IPS-NIHi7 (cell line): ENCODE measurements around the gene GOLGA7B.
A peak's percentile ranks its signal among the peaks of the same experiment; 100 is the strongest.

Source experiments
- DNase-seq: peaks from one replicate; pipeline ENCODE4 v3.0.0; 2012; ENCODE audit warnings: mixed read lengths; ENCODE audit errors: extremely low spot score

The GOLGA7B gene

DNA sequence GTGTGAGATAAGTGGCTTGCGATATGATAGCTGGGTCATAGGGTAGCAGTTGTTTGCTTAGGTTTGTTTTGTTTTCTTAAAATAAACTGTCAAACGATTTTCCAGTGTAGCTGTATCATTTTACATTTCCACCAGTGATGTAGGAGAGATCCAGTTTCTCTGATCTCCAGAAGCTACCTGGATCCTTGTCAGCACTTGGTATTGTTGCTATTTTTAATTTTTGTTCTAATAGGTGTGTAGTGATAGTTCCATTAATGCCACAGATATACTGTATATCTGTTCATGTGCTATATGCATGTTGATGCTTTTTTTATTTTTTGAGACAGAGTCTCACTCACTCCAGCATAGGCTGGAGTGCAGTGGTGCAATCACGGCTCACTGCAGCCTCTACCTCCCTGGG, 44.4 kb downstream of the GOLGA7B start:
- DNase-seq, result no peak

DNA sequence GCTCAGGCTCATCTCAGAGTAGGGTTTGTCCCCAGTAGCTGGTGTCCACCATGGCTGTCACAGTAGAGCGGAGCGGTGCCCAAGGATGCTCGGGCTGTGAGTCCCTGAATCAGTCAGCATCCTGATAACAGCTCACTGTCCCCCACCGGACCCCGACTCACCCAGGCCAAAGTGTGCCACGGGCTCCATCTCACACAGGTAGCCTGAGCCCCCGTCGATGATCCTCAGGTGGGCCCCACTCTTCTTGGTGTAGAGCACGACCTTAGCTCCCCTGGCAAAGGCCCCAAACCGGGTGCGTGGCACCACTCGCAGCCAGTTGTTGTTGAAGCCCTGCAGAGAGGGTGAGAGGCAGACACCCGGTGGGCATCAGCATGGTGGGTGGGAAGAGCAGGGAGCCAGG, 45.4 kb downstream of the GOLGA7B start:
- DNase-seq, result no peak

DNA sequence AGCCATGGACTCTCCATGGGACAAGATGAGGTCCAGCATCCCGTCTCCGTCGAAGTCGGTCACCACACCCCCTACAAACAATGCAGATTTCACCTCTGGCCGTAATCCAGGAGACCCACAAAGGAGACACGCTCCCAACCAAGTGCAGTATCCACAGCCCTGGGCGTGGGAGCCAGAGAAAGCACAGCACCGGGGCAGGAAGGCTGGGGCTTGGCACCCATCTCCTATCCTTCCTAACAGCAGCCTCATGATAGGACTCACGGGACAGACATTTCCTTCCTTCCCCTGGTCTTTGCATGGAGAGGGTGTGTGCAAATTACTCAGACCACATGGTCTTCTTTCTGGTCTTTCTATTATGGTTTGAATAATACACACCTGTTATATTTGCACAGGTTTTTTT, 46.3 kb downstream of the GOLGA7B start:
- DNase-seq, result no peak

DNA sequence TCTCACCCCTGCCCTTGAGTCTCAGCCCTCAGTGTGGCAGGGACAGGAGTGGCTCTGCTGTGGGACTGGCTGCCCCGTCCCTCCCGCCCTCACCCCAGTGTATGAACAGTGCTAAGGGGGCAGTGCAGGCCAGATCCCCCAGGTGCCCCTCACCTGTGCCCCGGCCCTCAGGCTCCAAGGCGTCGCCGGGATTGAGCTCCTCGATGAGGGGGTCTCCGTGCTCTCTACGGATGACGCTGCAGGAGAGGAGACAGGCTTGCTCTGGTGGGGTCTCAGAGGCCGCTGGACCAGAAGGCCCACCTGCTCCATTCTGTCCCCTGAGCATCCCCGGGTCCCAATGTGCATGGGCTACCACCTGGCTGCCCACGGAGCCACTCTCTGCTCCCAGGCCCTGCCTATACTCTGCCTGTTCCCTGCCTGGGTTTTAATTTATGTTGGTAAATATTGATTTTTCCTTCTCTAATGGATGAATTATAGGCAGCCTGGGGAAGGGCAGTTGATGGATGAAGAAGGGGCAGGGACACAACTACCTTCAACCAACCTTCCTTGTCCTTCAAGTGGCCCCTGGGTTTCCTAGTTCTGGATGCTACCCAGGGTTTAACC, 47.2 kb downstream of the GOLGA7B start:
- no peak for DNase-seq

DNA sequence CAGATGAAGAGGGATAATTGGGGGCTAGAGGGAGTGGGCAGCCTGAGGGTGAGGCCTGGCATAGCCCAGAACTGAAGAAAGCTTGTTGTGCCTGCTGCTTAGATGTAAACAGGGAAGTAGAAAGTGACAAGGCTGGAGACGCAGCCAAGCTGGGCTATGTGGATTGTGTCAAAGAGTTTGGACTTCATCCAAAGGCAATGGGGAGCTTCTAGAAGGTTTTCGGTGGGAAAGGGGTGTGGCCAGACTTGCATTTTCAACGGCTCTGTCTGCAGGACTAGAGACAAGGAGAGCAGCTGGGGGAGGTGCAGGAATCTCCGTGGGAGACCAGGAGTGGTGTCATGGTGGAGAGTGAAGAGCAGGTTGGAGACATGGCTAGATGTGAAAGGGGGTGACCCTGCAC, 48.8 kb downstream of the GOLGA7B start:
- DNase-seq, result no peak

DNA sequence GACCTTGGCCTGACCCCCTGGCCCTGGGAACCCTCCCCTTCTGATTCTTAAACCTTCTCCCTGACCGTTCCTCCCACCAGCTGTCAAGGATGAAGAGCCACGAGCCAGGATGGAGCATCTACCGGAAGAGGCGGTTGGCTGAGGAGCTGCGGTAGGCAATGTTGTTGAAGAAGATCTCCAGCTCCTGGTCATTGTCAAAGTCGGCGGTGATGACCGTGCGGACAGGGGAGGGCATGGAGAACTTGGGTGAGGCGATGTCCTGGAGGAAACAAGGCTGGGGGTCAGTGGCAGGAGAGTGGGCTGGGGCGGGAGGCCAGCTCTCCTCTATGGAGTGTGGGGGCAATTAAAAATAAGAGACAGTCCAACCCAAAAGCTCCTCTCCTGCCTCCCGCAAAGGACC, 51.7 kb downstream of the GOLGA7B start:
- DNase-seq, result no peak

DNA sequence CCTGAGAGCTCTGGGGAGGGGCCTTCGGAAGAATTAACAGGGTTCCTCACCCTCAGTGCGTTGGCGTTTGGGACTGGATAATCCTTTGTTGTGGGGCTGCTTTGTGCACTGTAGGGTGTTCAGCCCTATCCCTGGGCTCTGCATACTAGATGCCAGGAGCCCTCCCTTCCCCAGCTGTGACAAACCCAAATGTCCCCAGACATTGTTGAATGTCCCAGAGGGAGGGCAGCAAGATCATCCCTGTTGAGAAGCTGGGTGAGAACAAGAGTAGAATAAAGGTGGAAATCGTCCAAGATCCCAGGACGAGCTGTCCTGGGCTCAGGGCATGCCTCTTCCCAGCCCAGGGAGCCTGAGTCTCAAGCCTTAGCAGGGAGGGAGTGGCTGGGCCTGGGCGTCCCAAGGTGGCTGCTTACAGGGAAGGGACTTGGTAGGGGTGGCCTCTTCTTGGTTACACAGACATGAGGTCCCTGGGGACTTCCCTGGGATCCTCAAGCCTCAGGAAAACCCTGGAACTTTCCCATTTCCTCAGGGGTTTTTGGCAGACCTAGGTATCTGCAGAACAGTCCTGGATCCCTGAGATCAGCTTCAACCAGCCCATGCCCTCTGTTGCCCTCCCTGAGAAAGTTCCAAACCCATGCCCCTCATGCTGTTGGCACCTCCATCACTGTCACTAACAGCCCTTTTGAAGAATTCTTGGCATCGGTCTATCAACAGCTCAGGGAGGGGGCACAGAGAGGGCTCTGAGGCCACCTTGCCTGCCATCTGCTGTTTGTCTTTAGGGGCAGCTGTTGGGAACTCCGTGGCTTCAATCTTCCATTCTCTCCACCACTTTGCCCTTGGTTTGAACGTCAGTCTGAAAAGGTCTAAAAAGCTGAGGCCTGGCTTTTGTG, 53.7 kb downstream of the GOLGA7B start:
- no peak for DNase-seq

DNA sequence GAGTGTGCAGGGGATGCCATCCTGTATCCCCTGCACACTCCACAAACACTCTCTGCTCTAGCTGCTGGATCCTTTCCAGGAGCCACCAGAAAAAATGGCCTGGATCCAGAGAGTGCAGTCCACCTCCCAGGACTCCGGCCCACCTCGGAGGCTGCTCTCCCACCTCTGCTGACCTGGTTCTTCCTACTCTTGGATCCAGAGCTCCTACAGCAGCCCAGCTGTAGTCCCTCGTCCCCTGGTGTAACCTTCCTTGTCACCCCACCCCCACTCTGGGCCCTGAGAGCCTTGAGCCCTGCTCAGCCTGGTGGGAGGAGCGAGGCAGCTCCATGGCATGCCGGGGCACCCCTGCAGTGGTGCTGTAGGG, 54.4 kb downstream of the GOLGA7B start:
- no peak for DNase-seq

DNA sequence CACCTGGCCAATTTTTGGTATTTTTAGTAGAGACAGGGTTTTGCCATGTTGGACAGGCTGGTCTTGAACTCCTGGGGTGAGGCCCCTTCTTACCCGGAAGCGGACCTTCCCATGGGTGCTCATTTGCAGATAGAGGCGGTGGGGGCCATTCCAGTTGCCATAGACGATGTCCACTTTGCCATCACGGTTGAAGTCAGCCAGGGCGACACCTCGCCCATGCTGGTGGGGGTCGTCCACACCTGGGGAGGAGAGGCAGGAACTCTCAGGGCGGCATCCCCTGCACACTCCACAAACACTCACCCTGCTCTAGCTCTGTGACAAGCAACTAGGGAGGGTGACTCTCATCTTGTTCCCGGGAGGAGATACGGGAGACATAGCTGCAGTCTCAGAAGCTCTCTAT, 54.9 kb downstream of the GOLGA7B start:
- DNase-seq, result no peak

DNA sequence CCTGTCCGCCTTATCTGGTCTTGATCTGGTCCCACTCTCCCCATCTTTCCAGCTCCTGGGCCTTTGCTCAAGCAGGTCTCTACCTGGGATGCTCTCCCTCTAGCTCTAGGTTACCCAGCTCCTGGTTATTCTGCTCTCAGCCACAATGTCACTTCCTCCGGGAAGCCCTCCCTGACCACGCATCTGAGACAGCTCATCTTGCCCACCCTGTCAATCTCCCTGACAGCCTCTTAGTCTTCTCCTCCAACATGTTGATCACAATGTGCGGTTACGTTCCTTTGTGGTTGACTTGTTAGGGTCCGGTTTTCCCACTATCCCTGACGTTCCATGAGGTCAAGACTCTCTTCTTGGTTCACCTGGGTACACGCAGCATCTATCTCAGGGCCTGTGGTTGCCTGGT, 55.6 kb downstream of the GOLGA7B start:
- DNase-seq, result no peak

DNA sequence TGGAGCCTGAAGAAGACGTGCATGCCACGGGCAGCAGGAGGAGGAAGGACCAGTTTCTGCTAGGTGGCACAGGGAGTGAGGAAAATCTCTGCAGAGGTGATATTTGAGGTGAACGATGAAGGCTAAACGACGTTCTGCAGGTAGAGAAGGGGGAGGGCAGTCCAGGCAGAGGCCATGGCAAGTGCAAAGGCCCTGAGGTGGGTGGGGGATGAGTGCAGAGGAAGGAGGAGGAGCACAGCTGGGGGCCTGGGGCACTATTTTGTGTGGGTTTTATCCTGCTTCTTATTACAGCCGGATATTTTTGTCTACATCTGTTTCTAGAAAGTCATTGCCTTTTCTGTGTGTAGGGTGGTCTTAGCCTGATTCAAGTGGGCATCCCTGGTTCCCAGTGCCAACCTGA, 57.6 kb downstream of the GOLGA7B start:
- DNase-seq, result no peak

DNA sequence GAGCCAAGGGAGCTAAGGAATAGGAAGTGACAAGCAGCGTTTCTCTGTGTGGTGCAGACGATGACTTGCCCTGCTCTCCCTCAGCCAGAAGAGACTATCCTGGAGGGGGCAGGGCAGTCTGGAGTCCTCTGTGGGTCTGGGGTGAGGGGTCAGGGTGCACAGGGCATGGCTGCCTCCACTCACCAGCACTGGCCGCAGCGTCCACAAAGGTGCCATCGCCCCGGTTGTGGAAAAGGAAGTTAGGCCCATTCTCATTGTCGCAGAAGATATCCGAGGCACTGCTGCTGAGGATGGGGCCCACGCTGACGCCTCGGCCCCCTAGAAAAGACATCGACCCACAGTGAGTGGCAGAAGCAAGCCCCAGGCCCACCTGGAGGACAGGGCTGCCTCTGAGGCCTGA, 58.2 kb downstream of the GOLGA7B start:
- no peak for DNase-seq

DNA sequence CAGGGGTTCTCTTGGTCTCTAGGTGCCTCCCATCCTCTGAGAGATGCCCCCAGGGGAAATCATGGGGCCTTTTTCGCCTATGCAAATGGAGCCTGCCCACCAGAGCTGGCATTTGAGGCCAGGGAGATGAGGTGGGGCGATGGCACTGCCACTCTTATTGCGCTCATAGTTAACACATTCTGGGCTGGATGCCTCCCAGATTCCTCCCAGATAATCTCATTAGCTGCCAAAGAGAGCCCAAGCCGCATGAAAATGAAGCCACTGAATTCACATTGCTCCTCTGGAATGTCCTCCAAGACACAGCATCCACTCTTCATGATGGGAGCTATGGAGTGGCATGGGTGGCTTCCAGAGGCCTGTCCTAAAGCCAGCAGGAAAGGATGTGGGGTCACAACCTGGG, 61.0 kb downstream of the GOLGA7B start:
- DNase-seq, result no peak

DNA sequence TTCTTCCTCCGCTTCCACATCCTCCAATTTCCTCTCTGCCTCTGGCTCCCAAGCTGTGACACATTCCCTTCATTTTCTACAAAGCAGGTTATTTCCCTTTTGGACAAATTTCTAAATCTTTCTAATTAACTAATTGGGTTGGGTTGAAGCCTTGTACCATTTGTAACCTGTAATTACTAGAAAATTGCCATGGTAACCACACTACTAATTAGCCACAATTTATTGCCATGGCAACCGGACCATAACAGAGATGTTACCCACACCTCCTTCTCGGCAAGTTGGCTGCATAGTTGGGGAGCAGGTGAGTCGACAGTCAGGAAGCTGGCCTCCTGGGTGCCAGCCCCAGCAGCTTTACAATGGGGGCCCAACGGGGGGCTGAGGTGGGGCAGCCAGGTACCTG, 61.6 kb downstream of the GOLGA7B start:
- no peak for DNase-seq

DNA sequence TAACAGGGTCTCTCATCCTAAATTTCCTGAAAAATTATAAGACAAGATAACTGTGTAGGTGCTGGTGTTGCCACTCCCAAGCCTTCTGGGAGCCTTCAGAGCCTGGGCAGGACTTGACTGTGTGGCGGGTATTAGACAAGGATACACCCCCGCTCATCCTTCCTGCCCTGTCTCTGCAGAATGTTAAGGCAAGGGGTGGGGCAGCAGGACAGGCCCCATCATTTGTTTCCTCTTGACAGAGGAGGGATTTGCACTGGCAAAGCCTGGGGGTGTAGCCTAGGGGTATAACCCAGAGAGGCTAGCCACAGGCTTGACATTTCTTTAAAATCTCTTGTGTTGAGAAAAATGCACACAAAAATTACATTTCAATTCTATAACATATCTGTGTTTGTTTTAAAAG, 63.5 kb downstream of the GOLGA7B start:
- DNase-seq, result no peak

DNA sequence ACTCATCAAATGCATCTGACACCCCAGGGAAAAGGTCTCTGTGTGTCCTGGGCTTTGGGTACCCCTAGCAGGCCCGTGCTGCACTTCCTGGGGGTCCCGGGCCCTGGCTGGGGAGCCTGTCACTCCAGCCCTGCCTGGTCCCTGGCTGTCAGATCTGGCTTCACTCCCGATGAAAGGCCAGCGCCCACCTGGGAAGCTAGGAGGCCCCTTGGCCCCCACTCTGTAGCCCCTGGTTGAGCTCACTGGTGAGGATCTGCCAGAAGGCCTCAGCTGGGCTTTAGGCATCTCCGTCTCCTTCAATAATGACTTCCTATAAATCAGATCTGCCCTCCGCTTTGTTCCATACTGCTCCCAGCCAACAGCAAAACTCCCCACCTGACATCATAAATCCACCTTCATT, 64.0 kb downstream of the GOLGA7B start:
- DNase-seq, result no peak

DNA sequence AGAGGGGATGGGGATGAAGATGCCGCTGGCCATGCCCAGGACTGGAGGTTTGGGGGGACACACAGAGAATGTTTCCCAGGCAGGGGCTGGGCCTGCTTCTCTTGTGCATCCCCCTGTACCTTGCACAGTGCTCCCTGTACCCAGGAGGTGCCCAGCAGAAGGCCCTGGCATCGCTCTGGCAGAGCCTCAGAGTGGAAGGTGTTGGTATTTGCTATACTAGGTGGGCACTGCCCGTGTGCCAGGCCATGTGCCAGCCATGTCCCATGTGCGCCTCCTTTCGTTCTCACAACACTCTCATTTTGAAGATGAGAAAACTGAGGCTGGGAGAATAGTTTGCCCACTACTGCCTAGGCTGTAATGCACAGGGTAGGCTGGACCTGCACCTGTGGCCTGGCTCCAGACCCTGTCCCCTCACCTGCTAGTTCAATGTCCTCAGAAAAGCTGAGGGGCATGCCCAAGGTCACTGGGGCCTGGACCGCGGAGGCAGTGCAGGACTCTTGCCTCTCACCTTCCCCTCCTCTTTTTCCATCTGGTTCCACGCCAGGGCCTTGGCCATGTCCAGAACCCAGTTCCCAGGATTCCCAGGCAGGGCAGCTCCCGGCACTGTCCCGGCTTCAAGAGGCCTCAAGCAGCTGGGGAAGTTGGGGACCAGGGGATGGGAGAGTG, 64.7 kb downstream of the GOLGA7B start:
- DNase-seq, result no peak

DNA sequence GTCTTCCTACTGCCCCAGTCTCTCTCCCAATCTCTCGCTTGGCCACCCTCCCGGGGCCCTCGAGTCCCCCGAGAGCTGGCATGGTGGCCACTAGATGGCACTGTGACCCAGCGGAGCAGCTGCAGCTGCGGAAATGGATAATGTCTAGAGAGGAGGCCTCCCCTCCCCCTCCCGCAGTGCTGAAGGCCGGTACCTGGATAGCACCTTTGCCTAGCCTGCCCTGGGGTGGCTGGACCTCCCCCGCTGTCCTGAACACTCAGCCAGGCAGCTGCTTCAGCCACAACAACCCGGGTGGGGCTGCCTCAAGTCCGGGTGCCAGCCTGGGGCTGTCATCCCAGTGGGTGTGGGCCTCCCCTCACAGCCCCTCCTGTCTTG, 65.2 kb downstream of the GOLGA7B start:
- DNase-seq, result peak; percentile 93

DNA sequence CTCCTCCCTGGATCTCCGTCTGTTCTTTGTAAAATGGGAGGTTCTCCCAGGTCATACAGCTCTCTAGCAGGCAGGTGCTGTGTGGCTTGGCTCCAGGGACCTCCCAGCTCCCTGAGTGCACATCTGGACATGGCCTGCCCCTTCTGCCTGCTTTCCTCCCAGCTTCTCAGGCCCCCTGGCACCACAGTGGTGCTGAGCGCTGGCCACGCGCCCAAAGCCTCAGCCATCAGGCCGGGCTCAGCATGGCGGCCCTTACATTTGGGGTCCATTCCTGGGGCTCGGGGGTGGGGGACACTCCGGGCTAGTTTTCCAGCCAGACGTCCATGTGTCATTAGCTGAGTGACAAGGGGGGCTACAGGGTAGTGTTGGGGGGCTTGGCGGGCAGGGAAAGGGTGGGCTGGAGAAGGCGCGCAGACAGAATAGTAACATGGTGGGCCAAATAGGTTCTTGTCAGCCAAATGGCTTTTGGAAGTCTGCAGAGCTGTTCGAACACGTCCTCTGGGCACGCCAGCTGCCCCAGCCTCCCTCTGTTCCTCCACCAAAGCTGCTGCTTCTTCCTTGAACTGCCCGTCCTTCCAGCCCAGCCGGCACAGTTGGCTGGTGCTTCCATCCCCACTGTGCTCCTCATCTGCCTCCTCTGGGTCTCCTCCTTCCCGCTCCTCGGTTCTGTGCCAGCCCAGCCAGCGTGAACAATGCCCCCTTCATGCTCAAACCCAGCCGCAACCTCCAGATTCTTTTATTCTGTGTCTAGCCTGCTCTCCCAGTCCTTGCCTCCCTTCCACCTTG, 65.9 kb downstream of the GOLGA7B start:
- no peak for DNase-seq

DNA sequence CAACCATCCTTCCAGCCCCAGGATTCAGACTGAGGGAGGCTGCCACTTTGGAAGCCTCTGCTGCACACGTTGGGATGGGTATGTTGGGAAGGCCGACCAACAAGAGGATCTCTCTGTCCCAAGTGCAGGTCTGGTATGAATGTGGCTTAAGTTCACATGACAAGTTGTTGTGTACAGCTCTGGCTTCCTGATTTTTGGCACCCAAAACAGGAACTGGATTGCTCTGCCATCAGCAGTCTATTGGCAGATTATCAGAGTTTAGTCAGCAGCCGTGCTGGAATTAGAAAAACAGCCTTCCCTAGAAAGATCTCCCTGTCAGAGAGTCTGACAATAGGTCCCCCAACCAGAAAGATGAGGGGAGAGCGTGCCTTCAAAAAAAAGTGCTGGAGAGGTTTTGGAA, 66.9 kb downstream of the GOLGA7B start:
- no peak for DNase-seq

DNA sequence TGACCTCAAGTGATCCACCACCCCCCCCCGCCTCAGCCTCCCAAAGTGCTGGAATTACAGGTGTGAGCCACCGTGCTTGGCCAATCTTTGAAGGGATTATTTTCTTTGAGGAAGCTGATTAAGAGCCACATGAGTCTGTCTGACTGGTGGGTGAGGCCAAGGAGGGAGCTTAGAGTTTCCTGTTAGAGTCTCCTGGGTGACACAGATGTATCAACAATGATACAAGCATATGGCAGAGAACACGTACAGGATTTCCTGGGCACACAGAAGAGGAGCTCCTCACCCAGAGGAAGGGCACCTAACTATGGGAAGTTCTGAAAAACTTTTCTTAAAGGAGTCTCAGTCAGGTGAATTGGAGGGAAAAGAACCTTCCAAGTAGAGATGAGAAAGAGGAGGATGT, 69.4 kb downstream of the GOLGA7B start:
- no peak for DNase-seq

DNA sequence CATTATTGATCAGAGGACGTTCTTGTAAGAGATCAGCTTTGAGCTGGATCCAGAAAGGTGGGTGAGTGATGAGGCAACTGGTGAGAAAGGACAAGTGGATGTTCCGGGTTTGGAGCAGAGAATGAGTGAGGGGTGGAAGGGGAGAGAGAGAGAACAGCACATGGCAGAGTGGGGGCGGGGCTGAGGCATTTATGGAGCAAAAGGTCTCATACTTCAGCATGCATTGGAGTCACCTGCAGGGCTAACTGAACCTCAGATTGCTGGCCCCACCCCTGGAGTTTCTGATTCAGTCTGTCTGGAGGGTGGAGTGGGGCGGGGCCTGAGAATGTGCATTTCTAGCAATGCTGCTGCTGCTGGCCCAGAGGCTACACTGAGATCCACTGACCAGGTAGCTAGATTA, 71.2 kb downstream of the GOLGA7B start:
- no peak for DNase-seq
